ENCODE results near the gene CCDC85B.

Gene CCDC85B

DNA sequence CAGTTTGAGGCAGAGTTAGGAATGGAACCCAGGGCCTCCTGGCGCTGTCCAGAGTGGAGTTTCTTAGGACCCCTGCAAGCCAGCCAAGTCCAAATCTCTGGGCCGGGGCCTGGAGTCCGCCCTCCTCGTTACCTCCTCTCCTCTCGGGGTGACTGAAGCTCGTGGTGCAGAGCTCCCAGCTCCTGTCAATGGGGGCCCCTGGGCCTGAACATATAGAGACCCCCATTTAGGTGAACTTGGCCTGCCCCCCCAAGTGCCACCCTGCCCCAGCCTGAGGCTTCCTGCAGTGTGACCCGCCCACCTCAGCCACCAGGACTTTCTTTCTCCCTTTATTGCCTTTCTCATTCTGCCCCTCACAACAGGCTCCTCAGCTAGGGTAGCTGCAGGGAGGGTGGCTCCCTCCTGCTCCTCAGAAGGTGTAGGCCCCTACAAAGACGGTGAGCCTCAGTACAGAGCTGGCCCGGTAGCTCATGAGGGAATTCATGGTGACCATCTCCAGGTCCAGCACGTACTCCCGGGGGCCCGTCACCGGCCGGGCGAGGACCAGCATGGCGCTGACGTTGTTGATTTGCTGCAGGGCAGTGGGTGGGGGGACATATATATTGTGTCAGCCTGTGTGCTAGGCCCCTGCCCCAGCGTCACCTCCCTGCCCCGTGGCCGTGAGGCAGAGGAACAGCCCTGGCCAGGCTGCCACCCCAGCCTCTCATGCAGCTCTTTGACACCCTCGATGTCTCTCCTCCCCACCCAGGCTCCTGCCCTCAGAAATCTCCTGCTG, 23.8 kb upstream of the CCDC85B start:
- DNase-seq: no peak
- in situ Hi-C loops (cut with MboI; ENCODE audit: low pct_unique_long_range_greater_than_20kb, low sequenced_read_pairs): no loop called here

DNA sequence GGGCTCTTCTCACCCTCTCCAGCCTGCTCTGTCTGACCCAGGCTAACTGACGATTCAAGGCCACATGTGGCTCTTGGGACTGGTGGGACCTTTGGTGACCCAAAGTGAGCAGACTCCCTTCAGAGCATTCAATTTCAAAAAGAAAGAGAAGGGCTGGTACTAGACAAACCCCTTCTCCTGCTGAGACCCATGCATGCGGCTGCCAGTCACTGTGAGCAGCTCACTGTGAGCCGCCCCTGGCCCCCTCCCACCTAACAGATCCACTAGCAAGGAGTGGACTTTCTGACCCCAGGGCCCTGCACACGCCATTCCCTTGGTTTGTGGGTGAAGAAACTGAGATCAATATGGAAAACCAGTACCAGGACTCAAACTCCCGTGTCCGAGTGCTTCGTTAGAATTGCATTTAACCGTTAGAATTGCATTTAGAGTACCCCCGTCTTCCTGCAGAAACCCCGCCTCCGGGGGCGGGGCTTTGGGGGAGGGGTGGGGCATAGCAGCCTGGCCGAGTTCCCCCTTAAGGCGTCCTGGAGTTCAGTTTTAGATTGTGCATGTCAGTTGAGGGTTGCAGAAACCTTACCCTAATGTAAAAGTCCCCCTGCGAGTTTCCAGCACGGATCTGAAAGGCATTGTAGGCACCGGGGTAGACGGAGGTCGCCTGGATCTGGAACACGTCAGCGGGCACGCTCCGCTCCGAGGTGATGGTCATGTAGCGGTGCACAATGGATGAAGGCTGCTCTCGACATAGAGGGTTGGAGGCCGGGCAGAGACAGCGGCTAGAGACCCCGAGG, 23.0 kb upstream of the CCDC85B start:
- DNase-seq: no peak

GRCh38 chr11:65868076-65868667, 22.3 kb upstream of the CCDC85B start:
- in situ Hi-C loops (cut with MboI; ENCODE audit: low pct_unique_long_range_greater_than_20kb, low sequenced_read_pairs): no loop called here
- DNase-seq: no peak

More for the DNA sequence above, 23.0 kb upstream of the CCDC85B start:
- in situ Hi-C loops (cut with MboI; ENCODE audit: low pct_unique_long_range_greater_than_20kb, low sequenced_read_pairs): no loop called here

DNA sequence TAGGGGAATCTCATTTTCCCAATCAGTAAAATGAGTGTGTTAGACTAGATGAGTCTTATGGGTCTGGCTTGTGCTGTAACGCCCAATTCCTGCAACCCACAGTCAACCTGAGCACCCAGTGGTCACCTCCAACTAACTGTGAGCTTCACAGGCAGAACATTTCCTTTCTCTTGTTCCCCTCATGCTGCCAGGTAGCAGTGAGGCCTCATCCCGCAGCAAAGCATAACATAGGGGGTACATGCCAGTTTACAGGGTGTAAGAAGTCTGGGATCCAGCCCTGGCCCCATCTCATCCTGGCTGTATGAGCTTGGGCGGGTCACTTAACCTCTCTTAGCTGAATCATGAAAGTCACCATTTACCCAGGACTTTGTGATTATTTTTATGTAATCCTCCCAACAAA, 21.6 kb upstream of the CCDC85B start:
- in situ Hi-C loops (cut with MboI; ENCODE audit: low pct_unique_long_range_greater_than_20kb, low sequenced_read_pairs): no loop called here
- no peak for DNase-seq

DNA sequence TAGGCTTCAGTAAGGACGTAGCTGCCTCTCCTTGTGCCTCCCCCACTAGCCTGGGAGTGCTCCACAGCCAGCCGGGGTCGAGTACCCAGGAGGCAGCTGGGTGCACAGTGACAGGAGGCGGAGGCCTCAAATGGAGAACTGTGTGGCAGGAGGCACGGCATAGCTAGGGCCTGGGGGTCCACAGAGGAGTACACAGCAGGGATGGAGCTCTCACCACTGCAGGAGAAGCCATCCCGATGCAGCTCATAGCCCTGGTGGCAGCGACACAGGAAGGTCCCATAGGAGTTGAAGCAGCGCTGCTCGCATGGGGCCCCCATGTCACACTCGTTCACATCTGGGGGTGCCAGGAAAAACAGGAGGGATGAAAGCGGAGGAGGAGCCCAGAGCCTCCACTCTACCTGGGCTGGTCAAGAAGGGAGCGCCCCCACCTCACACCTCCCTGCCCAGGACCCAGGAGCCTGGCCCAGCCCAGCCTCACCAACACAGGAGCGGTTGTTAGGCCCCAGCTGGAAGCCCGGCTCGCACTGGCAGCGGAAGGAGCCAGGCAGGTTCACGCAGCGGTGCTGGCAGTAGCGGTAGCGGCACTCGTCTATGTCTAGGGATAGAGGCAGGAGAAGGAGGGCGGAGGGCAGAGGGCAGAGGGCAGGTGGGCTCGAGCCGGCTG, 20.7 kb upstream of the CCDC85B start:
- in situ Hi-C loops (cut with MboI; ENCODE audit: low pct_unique_long_range_greater_than_20kb, low sequenced_read_pairs): no loop called here
- DNase-seq: no peak

DNA sequence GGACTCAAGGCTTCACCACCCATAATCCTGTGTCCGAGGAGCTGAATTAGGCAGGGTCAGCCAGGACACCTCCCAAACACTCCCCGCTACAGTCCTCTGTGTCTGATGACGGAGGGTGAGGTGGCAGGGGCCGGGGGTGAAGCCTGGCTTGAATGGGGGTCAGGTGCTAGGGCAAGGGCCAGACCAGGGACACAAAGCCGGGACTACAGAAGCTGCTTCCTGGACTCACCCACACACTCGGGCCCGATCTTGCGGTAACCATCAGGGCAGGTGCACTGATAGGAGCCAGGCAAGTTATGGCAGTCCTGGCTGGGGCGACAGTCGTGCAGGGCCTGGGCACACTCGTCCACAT, 20.2 kb upstream of the CCDC85B start:
- in situ Hi-C loops (cut with MboI; ENCODE audit: low pct_unique_long_range_greater_than_20kb, low sequenced_read_pairs): no loop called here
- no peak for DNase-seq

DNA sequence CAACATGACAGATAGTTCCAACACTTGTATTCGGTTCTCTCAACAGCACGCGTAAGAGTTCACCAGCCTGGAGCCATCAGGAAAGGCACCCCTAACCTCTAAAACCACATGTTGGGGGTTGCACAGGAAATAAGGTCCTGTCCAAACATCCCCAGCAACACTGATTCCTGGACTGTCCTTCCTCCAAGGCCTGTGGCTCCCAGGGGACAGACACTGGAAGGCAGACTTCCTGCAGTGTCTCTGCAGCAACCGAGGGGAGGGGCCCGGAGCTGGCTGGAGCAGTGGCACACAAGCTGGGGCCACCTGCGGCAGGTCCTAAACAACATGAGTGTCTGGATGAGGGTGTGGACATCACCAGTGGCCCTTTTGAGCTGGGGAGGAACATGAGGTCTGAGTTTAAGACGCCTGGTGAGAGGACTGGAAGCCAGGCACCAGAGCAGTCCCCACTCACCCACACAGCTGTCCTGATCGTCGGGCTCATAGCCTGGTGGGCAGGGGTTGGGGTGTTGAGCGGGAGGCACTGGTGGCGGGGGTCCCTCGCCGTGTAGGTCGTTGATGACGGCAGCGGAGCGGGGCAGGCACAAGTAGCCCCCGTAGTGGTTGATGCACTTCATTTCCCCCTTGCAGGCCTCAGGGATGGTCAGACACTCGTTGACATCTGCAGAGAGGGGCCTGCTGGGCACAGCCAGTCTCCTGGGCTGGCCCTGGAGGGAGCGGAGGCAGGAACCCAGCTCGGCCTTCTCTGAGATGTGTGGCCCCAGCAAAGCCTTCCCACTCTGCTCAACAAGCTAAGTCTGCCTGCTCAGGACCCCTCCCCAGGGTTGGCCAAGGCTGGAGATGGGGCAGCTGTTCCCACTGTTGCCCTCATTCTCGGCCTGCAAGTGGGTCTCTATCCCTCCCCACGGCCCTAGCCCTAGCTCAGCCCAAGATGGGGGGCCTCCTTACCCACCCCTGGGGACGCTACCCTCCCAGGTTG, 19.5 kb upstream of the CCDC85B start:
- DNase-seq: peak; percentile 70
- in situ Hi-C loops (cut with MboI; ENCODE audit: low pct_unique_long_range_greater_than_20kb, low sequenced_read_pairs): no loop called here

DNA sequence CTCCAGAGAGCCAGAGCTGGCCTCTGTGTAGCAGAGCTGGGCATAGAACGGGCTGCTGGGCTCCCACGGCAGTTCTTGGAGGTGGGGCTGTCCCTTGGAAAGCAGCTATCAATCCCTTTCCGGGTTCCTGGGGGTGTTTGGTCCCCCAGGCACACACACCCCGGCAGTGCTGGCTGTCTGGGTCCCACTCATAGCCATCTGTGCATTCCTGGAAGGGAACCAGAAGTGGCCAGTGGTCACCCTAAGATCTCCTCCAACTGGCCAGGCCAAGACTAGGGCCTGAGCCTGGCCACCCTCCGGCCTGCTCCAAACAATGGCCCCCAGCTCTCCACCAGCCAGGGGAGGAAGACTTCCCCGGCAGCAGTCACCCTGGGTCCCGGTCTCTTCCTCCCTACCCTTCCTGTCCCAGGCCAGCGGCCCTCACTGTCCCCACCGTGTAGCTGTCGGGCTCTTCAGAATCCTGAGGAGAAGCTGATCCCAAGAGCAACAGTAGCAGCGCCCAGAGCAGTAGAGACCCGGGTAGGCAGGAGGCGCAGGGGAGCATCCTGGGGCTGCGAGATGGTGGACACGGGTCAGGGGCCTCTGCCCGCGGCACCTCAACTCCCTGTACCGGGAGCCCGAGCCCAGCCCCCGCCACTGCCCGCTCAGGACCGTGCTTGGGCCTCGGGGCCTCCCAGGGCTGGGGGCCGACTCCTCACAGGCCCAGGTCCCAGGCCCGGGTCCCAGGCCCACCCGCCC, 18.5 kb upstream of the CCDC85B start:
- in situ Hi-C loops (cut with MboI; ENCODE audit: low pct_unique_long_range_greater_than_20kb, low sequenced_read_pairs): no loop called here
- no peak for DNase-seq

DNA sequence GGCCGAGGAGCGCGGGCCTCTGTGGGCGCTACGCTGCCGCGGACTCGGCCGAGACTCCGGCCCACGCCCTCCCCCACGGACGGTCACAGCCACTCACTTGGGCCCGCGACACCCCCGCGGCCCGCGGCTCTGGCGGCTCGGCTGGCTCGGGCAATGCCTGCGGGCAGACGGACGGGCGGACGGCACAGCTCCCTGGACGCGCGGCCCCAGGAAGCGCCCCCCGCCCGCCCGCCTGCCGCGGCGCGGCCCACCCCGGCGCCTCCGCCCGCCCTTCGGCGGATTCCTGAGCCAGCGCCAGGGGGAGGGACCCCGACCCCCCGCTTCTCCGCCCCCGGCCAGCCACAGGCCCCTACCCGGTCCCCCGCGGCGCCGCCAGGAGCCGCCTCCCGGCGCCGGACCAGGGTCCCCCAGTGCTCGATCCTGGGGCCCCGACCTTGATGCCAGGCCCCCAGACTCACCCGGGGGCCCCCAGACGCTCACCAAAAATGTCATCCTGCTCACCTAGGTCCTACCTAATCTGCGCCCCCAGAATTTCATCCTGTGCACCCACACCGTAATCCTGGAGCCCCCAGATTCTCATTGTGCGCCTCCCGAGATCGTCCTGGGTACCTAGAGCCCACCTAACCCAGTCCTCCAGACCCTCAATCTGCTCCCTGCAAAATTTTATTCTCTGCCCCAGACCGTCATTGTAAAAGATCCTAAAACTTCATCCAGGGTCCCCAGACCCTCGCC, 17.7 kb upstream of the CCDC85B start, which contains the start of gene EFEMP2:
TSS of gene EFEMP2 (minus strand) at position 215 of the 732 bp plus-strand sequence. CDS start 446 bp downstream, outside the sequence.
- in situ Hi-C loops (cut with MboI; ENCODE audit: low pct_unique_long_range_greater_than_20kb, low sequenced_read_pairs): no loop called here
- DNase-seq: no peak

DNA sequence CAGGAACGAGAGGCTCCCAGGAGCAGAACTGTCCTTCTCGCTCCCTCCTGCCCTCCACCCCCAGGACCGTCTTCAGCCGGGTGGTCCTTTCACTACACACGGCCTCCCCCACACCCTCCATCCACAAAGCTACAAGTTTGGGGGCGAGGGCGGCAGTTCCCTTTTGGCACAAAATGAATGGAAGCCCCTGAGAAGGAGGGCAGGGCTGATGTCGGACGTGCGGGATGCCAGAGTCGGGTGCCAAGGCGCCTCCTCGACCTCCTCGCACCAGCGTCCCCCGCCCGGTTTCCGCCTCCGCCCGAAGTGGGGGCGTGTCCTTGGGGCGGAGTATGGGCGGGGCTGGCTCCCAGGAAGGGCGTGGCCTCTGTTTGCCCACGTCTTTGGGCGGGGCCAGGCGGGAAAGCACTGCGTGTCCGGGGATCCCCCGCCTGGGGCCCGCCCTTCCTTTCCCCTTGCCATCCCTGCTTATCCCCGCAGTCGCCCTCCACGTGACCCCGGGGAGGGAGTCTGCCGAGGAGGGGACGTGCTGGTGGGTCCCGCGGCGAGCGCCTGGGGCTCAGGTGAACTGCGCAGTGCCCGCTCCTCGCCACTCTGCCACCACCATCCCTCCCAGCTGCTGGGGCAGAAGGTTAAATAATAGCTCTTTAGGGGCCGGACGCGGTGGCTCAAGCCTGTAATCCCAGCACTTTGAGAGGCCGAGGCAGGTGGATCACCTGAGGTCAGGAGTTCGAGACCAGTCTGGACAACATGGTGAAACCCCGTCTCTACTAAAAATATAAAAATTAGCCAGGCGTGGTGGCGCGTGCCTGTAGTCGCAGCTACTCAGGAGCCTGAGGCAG, 16.9 kb upstream of the CCDC85B start:
- in situ Hi-C loops (cut with MboI; ENCODE audit: low pct_unique_long_range_greater_than_20kb, low sequenced_read_pairs): no loop called here
- peak; percentile 90 for DNase-seq

- in situ Hi-C loops (cut with MboI; ENCODE audit: low pct_unique_long_range_greater_than_20kb, low sequenced_read_pairs): no loop called here
- no peak for DNase-seq
These were observed 10.9 kb upstream of the CCDC85B start, which contains the start of gene CTSW for GRCh38 chr11:65879617-65880016. Gene CTSW (plus strand): TSS chr11:65879837. CDS start chr11:65879855, 18 bp downstream.

GRCh38 chr11:65880027-65880426, 10.4 kb upstream of the CCDC85B start:
- DNase-seq: no peak
- in situ Hi-C loops (cut with MboI; ENCODE audit: low pct_unique_long_range_greater_than_20kb, low sequenced_read_pairs): no loop called here

DNA sequence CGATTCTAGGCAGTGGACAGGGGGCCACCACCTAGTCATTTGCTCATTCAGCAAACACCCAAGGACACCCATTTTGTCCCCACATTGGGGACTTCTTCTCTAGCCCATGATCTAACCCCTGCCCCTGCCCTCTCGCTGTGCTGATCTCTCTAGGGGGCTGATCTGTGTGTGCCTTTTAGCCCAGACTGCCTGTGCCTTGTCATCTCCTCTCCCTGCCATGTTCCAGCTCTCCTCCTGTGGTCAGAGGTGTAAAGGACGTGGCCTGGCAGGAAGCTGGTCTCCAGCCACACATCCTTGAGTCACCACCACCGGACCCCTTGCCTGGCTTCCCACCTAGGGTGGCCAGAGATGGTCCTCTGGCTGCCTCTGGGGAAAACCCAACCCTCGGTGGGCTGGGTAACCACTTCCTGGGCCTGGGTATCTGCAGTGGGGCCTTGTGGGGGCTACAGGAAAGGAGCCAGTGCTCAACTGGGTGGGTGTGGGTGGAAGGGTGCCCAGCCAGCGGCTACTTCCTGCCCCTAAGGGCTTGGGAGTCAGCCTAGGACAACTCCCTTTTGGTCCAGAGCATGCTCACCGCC, 9.5 kb upstream of the CCDC85B start:
- in situ Hi-C loops (cut with MboI; ENCODE audit: low pct_unique_long_range_greater_than_20kb, low sequenced_read_pairs): no loop called here
- no peak for DNase-seq

GRCh38 chr11:65882120-65883057, 8.1 kb upstream of the CCDC85B start:
- in situ Hi-C loops (cut with MboI; ENCODE audit: low pct_unique_long_range_greater_than_20kb, low sequenced_read_pairs): no loop called here
- DNase-seq: no peak
